Activated CD8-positive, alpha-beta T cell treated with anti-CD3 and anti-CD28 coated beads, Interleukin-2, amount 10 ng/mL, durations not matched to agents 7 days and 5 days (primary cell): ENCODE measurements around the gene SMU1. TPM values are rescaled to one million over a fixed set of nuclear protein-coding genes. Genes with fewer than 3 reads are reported as not detected.
A peak's percentile ranks its signal among the peaks of the same experiment; 100 is the strongest.

ENCODE experiments used
- ATAC-seq: fragments of 150-1000 bp; cut with Tn5 transposase; one replicate; pipeline ENCODE4 v1.10.0; 2021; ENCODE audit warnings: moderate library complexity
- CTCF ChIA-PET: fragments of 350-600 bp; sonication (Branson Sonifier 250); formaldehyde crosslinking; loops from one replicate; lab custom pipeline; 2021; ENCODE audit warnings: antibody characterized with exemption; lab: Charles Lee
- POLR2A ChIA-PET: fragments of 350-600 bp; sonication (Branson Sonifier 250); formaldehyde crosslinking; loops from one replicate; lab custom pipeline; 2021; ENCODE audit warnings: antibody characterized with exemption; lab: Charles Lee
- DNase-seq: peaks from one replicate; pipeline ENCODE4 v3.0.0-alpha.2; 2020
- H3K27ac Mint-ChIP-seq: one replicate; pipeline ENCODE4 v1.8.0; 2021; ENCODE audit warnings: mild to moderate bottlenecking, mixed read lengths
- H3K27me3 Mint-ChIP-seq: one replicate; pipeline ENCODE4 v1.8.0; 2021; ENCODE audit warnings: low read depth, mixed read lengths
- H3K36me3 Mint-ChIP-seq: one replicate; pipeline ENCODE4 v1.8.0; 2021; ENCODE audit warnings: low read depth, mixed read lengths
- H3K4me1 Mint-ChIP-seq: one replicate; pipeline ENCODE4 v1.8.0; 2021; ENCODE audit warnings: low read depth, mixed read lengths
- H3K4me3 Mint-ChIP-seq: one replicate; pipeline ENCODE4 v1.8.0; 2021; ENCODE audit warnings: mild to moderate bottlenecking, mixed read lengths
- H3K9me3 Mint-ChIP-seq: one replicate; pipeline ENCODE4 v1.8.0; 2022; ENCODE audit warnings: mixed read lengths; ENCODE audit not compliant: insufficient read depth
- total RNA-seq, 2 experiments: library from RNA; stranded (reverse); gene quantifications; one replicate each; pipeline ENCODE4 v1.2.3, GENCODE V29; 2021

Gene SMU1
- total RNA-seq, 2 experiments from 2014 or later = 21.7 to 22.6 TPM

DNA sequence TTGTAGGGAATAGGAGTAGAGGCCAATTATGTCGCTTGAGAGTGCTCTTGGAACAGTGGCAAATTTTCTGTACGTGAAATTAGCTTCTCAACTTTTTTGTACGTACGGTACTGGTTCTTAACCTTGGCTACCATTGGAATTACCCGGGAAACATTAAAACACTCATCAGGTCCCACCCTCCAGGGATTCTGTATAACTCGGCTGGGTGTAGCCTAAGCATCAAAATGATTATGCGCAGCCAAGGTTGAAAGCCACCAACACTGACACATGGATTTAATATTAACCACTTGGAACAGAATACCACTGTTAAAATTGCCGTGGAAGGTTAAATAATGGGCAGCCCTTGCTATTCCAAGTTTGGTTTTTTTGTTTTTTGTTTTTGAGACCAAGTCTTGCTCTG, 34.0 kb downstream of the SMU1 start:
- CTCF ChIA-PET = no interaction called here
- no peak for DNase-seq
- Mint-ChIP-seq H3K9me3 (no peaks in the 10 kb centered on the region), H3K36me3 (peaks cover 41% of the 10 kb centered on the region), H3K4me3 (no peak overlapping the region), H3K27ac (no peak overlapping the region), H3K4me1 (peaks cover 22% of the 10 kb centered on the region), H3K27me3 (no peaks in the 10 kb centered on the region)
- POLR2A ChIA-PET = interaction anchor here (4.1 kb wide), 1 partner anchor 17 kb away, joined by 30 read pairs; the partner anchor contains the start of gene DNAJA1
- ATAC-seq = peak; percentile 21

DNA sequence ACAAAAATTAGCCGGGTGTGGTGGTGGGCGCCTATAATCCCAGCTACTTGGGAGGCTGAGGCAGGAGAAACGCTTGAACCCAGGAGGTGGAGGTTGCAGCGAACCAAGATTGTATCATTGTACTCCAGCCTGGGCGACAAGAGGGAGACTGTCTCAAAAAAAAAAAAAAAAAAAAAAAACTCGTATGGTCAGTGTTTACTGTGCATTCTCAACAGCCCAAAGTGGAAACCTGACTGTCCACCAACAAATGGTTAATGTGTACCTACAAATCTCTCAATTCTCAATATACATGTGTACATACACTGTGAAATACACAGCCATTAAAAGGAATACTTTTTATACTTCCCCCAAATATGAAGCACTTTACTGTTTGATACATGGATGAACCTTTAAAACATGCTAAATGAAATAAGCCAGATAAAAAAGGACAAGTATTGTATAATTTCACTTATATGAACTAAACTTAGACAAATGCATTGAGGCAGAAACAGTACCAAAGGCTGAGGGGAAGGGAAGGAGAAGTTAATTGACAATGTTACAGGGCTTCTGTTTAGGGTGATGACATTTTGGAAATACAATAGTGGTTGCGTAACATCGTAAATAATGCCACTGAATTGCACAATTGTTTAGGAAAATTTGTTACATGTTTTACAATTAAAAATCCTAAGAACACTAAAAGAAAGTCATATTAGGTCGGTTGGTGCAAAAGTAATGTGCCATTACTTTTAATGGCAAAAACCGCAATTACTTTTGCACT, 34.9 kb downstream of the SMU1 start:
- ChIA-PET POLR2A (interaction anchor here (4.1 to 4.5 kb wide), 2 partner anchors 16 kb away, joined by 30 to 40 read pairs; partner anchors contain the start of gene DNAJA1), CTCF (no interaction called here)
- DNase-seq (no peak), ATAC-seq (no peak)
- Mint-ChIP-seq H3K36me3 (peaks cover 46% of the 10 kb centered on the region), H3K27me3 (no peaks in the 10 kb centered on the region), H3K4me1 (peaks cover 22% of the 10 kb centered on the region), H3K27ac (peak overlapping the region; percentile 32), H3K9me3 (no peaks in the 10 kb centered on the region), H3K4me3 (no peak overlapping the region)

DNA sequence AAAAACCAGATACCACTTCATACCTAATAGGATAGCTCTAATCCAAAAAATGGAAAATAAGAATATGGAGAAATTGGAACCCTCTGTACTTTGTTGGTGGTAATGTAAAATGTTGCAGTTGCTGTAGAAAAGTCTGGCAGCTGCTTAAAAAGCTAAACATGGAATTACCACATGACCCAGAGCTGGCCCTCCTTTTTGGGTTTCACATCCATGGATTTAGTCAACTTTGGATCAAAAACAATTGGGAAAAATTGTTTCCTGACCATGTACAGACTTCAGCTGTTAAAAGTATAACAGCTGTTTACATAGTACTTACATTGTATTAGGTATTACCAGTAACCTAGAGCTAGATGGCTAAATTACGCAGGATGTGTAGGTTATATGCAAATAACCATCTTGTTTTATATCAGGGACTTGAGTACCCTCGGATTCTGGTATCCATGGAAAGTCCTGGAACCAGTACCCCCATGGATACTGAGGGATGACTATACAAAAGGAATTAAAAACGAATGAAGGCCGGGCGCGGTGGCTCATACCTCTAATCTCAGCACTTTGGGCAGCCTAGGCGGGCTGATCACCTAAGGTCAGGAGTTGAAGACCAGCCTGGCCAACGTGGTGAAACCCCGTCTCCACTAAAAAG, 35.6 kb downstream of the SMU1 start:
- no peak overlapping the region for H3K4me3 Mint-ChIP-seq
- no peak for DNase-seq
- H3K27ac Mint-ChIP-seq = no peak overlapping the region
- H3K27me3 Mint-ChIP-seq = no peaks in the 10 kb centered on the region
- ATAC-seq = no peak
- POLR2A ChIA-PET = interaction anchor here (4.5 kb wide), 1 partner anchor 15 kb away, joined by 40 read pairs; the partner anchor contains the start of gene DNAJA1
- no peaks in the 10 kb centered on the region for H3K9me3 Mint-ChIP-seq
- CTCF ChIA-PET = interaction anchor here (0.7 to 1.3 kb wide), 2 partner anchors 15 to 19 kb away, joined by 3 to 5 read pairs; no protein-coding TSS in a partner anchor
- H3K36me3 Mint-ChIP-seq = peaks cover 48% of the 10 kb centered on the region
- H3K4me1 Mint-ChIP-seq = peaks cover 24% of the 10 kb centered on the region

DNA sequence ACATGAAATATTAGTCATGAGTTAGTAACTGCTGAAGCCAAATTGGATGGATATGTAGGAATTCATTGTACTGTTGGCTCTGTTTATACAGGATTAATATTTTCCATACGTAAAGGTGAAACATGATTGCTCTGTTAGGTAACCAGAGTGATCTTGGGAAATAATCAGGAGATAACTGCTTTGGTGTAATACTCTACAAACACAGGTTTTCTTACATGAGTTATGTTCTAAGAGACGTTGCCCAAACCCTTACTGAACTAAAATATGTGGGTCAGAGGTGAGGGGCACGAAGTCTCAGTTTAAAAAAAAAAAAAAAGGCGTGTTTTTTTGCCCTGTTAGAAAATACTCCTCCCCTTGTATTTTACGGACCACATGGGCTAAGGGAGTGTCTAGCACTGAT, 43.6 kb downstream of the SMU1 start:
- Mint-ChIP-seq H3K4me3 (no peak overlapping the region), H3K9me3 (no peaks in the 10 kb centered on the region), H3K27me3 (no peaks in the 10 kb centered on the region), H3K4me1 (peaks cover 48% of the 10 kb centered on the region), H3K27ac (no peak overlapping the region), H3K36me3 (peaks cover 85% of the 10 kb centered on the region)
- ChIA-PET POLR2A (interaction anchor here (3.0 kb wide), 1 partner anchor 7 kb away, joined by 19 read pairs; the partner anchor contains the start of gene DNAJA1), CTCF (no interaction called here)
- DNase-seq = no peak
- no peak for ATAC-seq

DNA sequence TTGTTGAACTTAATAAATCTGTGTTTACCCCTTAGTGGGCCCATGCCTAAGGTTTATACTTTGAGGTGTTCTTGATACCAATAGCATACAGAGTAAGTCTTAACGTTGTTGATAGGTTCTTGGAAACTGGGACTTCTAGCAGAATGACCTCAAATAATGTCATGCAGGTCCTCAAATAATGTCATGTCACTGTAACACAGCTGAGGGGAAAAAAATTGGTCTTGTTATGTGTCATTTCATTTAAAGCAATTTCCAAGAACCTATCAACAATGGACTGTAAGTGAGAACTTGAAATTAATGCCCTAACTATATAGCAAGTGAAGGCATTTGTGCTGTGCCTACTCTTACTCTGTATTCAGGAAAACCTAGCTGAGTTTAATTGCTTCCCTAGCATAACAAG, 44.2 kb downstream of the SMU1 start:
- ChIA-PET POLR2A (no interaction called here), CTCF (no interaction called here)
- ATAC-seq (no peak), DNase-seq (no peak)
- Mint-ChIP-seq H3K9me3 (no peaks in the 10 kb centered on the region), H3K27ac (peak overlapping the region; percentile 15), H3K36me3 (peaks cover 85% of the 10 kb centered on the region), H3K27me3 (no peaks in the 10 kb centered on the region), H3K4me1 (peaks cover 48% of the 10 kb centered on the region), H3K4me3 (no peak overlapping the region)

DNA sequence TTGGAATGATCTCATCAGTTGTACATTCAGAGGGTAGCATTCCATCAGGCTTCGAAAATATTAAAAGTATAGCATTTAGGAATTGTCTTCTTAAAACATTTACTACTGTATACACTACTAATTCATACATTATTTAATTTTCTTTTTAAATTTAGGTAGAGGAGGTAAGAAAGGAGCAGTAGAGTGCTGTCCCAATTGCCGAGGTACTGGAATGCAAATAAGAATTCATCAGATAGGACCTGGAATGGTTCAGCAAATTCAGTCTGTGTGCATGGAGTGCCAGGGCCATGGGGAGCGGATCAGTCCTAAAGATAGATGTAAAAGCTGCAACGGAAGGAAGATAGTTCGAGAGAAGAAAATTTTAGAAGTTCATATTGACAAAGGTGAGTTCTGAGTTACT, 46.2 kb downstream of the SMU1 start:
- CTCF ChIA-PET = interaction anchor here (0.8 to 1.3 kb wide), 2 partner anchors 14 to 196 kb away, joined by 3 read pairs; no protein-coding TSS in a partner anchor
- Mint-ChIP-seq H3K36me3 (peaks cover 80% of the 10 kb centered on the region), H3K27me3 (no peaks in the 10 kb centered on the region), H3K4me1 (peaks cover 60% of the 10 kb centered on the region), H3K27ac (no peak overlapping the region), H3K9me3 (no peaks in the 10 kb centered on the region), H3K4me3 (no peak overlapping the region)
- ATAC-seq = no peak
- POLR2A ChIA-PET = interaction anchor here (1.3 kb wide), 1 partner anchor 8 kb away, joined by 5 read pairs; no protein-coding TSS in a partner anchor
- DNase-seq = no peak

DNA sequence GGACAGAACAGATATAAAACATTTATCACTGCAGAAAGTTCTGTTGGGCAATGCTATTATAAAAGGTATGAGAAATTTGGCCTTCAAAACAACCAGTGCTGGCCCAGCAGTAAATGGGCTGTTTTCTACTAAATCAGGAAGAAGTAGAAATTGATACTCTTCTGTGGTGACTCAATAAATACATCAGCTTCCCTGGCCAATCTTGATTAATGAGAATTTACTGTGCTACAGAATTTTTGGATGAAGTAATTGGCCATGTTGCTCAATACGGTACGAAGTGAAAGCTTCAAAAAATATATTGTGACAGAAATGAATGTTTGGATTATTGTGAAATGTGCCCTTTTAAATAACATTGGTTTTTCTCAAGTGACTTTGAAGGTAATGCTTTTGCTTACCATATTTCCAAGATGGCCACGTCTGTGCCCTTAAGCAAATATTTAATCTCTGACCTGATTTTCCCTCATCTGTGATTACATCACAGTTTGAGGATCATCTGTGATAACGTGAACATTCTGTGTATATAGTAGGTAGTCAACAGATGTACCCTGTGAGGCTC, 47.2 kb downstream of the SMU1 start:
- Mint-ChIP-seq H3K4me1 (peaks cover 61% of the 10 kb centered on the region), H3K4me3 (peak overlapping the region; percentile 63), H3K9me3 (no peaks in the 10 kb centered on the region), H3K27ac (no peak overlapping the region), H3K36me3 (peaks cover 72% of the 10 kb centered on the region), H3K27me3 (no peaks in the 10 kb centered on the region)
- ATAC-seq (no peak), DNase-seq (no peak)
- POLR2A ChIA-PET = no interaction called here
- CTCF ChIA-PET = interaction anchor here (1.3 kb wide), 1 partner anchor 15 kb away, joined by 3 read pairs; no protein-coding TSS in a partner anchor

DNA sequence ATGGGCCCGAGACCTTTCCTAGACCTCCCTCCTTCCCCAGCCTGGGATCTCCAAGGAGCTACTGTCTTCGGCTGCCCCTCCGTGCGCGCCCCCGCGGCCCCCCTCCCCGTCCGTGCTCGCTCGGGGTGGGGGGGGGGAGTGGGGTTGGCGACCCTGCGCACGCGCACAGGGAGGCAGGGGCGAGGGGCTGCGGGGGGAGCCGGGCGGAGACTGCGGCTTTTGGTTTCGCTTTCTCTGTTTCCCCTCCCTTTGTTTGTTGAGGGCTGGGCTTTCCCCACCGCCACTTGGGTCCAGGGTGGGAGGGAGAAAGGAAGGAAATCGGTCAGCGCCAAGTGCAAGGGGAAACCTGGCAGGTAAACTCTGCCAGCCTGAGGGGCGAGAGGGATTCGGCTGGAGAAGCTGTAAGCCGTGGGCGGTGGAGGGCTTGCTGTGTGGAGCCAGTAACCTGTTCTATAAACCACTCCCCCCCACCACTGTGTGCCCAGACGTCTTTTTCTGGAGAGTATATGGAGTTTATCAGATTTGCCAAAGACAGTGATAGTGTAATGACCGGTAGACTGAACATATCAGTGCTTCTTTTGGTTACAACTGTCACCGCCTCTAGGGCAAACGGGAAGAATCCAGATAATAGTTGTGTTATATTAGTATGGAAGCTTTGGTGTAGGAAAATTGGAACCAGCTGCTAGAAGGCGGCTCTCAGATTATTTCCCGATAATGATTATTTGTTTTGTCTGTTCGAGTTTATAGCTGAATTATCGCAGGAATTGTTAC, 50.7 kb downstream of the SMU1 start:
- peak; percentile 38 for ATAC-seq
- peaks cover 52% of the 10 kb centered on the region for H3K36me3 Mint-ChIP-seq
- DNase-seq = peak; percentile 81
- ChIA-PET POLR2A (interaction anchor here (0.6 to 4.6 kb wide), 21 partner anchors 9 to 500 kb away, joined by 3 to 77 read pairs (median 6); partner anchors contain the start of genes APTX, NFX1, NOL6 and RIGI), CTCF (interaction anchor here (0.8 to 2.2 kb wide), 10 partner anchors 9 to 444 kb away, joined by 3 to 9 read pairs (median 3); partner anchors contain the start of gene APTX)
- H3K9me3 Mint-ChIP-seq = no peaks in the 10 kb centered on the region
- peak overlapping the region; percentile 96 for H3K4me3 Mint-ChIP-seq
- H3K27me3 Mint-ChIP-seq = no peaks in the 10 kb centered on the region
- H3K27ac Mint-ChIP-seq = peak overlapping the region; percentile 91
- H3K4me1 Mint-ChIP-seq = peaks cover 64% of the 10 kb centered on the region

DNA sequence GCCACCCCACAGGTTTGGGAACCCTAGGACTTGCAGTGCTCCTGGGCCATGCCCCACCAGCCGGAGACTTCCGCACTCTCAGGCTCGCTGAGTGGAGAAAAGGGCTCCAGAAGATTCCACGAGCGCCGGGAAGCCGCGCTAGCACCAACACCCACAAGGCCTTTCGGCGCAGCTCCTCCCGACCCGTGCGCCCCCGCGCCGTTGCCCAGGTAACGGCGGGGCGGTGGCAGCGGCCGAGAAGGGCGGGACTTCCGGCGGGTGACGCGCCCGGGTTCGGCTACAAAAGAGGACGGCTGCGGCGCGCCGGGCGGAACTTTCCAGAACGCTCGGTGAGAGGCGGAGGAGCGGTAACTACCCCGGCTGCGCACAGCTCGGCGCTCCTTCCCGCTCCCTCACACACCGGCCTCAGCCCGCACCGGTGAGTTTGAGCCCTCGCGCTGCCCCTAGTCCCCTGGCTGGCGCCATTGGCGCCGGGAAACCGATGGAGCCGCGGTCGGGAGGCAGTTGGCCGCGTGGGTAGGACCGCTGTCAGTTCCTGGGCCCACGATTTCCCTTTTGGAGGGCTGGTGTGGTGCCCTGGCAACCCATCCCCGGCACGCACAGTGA, 51.4 kb downstream of the SMU1 start, which contains the start of gene DNAJA1:
Gene DNAJA1, plus strand, starts transcription at position 308 of the 606 bp plus-strand sequence. CDS start 1,212 bp downstream, outside the sequence.
- ChIA-PET CTCF (interaction anchor here (1.1 to 2.2 kb wide), 5 partner anchors 24 to 444 kb away, joined by 3 to 9 read pairs (median 4); partner anchors contain the start of gene APTX), POLR2A (interaction anchor here (0.6 to 4.6 kb wide), 42 partner anchors 9 to 499 kb away, joined by 3 to 77 read pairs (median 4); partner anchors contain the start of genes APTX, B4GALT1, NFX1 and NOL6)
- DNase-seq (peak; percentile 94), ATAC-seq (peak; percentile 80)
- Mint-ChIP-seq H3K27me3 (no peaks in the 10 kb centered on the region), H3K9me3 (no peaks in the 10 kb centered on the region), H3K4me3 (peak within 1 kb of the TSS; percentile 96), H3K27ac (peak within 1 kb of the TSS; percentile 91), H3K4me1 (peaks cover 60% of the 10 kb centered on the region), H3K36me3 (peaks cover 54% of the 10 kb centered on the region)

DNA sequence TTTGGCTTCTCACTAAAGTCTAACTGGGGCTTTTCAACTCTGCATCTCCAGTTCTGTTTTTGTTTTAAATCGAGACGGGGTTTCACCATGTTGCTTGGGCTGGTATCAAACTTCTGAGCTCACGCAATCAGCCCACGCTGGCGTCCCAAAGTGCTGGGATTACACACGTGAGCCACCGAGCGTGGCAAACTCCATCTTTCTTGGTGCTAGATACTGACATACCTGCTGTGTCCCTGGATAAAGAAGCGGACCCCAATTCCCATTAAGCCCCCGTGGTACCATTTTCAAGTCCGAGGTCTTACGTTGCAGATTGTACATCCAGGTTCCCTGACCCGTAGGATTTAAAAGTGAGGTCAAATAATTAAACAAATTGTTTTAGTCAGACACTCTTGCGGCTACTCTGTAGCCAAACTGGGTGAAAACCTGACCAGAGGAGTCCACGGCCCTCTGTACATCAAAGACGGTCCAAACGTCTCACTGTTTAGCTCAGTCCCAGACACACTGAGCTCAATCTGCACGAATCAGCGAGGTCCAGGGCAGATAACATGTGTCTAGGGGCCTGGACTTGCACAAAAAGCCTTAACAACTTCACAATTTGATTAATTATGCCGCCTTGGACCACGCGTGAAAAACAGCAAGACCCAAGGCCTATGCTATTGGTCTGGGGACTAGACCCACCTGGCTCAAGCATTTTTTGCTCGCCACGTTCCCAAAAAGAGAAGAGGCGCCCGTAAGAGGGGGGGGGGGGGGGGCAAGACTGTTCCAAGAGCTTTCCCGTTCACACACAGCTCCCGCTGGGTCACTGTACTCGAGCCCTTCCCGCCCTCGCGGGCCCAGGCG, 52.1 kb downstream of the SMU1 start:
- peak overlapping the region; percentile 91 for H3K27ac Mint-ChIP-seq
- CTCF ChIA-PET = interaction anchor here (1.1 to 1.4 kb wide), 2 partner anchors 23 to 443 kb away, joined by 3 read pairs; partner anchors contain the start of gene APTX
- DNase-seq = peak; percentile 28

More for the DNA sequence above, 52.1 kb downstream of the SMU1 start:
- Mint-ChIP-seq H3K27me3 (no peaks in the 10 kb centered on the region), H3K4me3 (peak overlapping the region; percentile 96), H3K36me3 (peaks cover 48% of the 10 kb centered on the region), H3K9me3 (no peaks in the 10 kb centered on the region), H3K4me1 (peaks cover 54% of the 10 kb centered on the region)
- ATAC-seq = no peak
- POLR2A ChIA-PET = interaction anchor here (0.6 to 4.6 kb wide), 40 partner anchors 8 to 499 kb away, joined by 3 to 77 read pairs (median 4); partner anchors contain the start of genes APTX, B4GALT1, NFX1 and NOL6
